H9 (cell line): ENCODE measurements around the gene CBX3. TPM values are rescaled to one million over a fixed set of nuclear protein-coding genes. Genes with fewer than 3 reads are reported as not detected.

Experiments
- DNase-seq: peaks from one replicate; pipeline ENCODE4 v3.0.0-alpha.2; 2017
- H2AFZ ChIP-seq: one replicate; pipeline ENCODE4 v1.6.1; 2013; ENCODE audit warnings: mild to moderate bottlenecking, low read length, control low read depth, moderate library complexity
- H2AK5ac ChIP-seq: 2 replicates; pipeline ENCODE4 v1.6.1; 2013; ENCODE audit warnings: low read length, control low read depth, mixed read lengths; ENCODE audit not compliant: insufficient read length
- H2BK120ac ChIP-seq: one replicate; pipeline ENCODE4 v1.6.1; 2013; ENCODE audit warnings: low read depth, mild to moderate bottlenecking, low read length, control low read depth, inconsistent platforms; ENCODE audit not compliant: poor library complexity, severe bottlenecking
- H2BK12ac ChIP-seq: 2 replicates; pipeline ENCODE4 v1.6.1; 2013; ENCODE audit warnings: low read length, control low read depth, mixed read lengths, low read depth; ENCODE audit not compliant: insufficient read length
- H2BK15ac ChIP-seq: 2 replicates; pipeline ENCODE4 v1.6.1; 2013; ENCODE audit warnings: low read depth, low read length, control low read depth
- H2BK20ac ChIP-seq: one replicate; pipeline ENCODE4 v1.6.1; 2013; ENCODE audit warnings: low read depth, mild to moderate bottlenecking, low read length, control low read depth, inconsistent platforms; ENCODE audit not compliant: poor library complexity, severe bottlenecking
- H2BK5ac ChIP-seq: 2 replicates; pipeline ENCODE4 v1.6.1; 2013; ENCODE audit warnings: low read length, control low read depth, mixed read lengths; ENCODE audit not compliant: insufficient read length
- H3K14ac ChIP-seq: 2 replicates; pipeline ENCODE4 v1.6.1; 2013; ENCODE audit warnings: low read length, control low read depth; ENCODE audit not compliant: insufficient read depth
- H3K18ac ChIP-seq: 2 replicates; pipeline ENCODE4 v1.6.1; 2013; ENCODE audit warnings: low read depth, mild to moderate bottlenecking, mixed read lengths, low read length, control low read depth; ENCODE audit not compliant: insufficient read length
- H3K23ac ChIP-seq: 2 replicates; pipeline ENCODE4 v1.6.1; 2013; ENCODE audit warnings: low read length, control low read depth, mixed read lengths, low read depth; ENCODE audit not compliant: insufficient read length
- H3K23me2 ChIP-seq: 2 replicates; pipeline ENCODE4 v1.6.1; 2013; ENCODE audit warnings: low read depth, mild to moderate bottlenecking, mixed read lengths, low read length, control low read depth; ENCODE audit not compliant: insufficient read length, poor library complexity, severe bottlenecking
- H3K27ac ChIP-seq: 2 replicates; pipeline ENCODE4 v1.5.1; 2013; ENCODE audit warnings: low read length, control low read depth, mixed read lengths, low read depth; ENCODE audit not compliant: insufficient read length
- H3K27me3 ChIP-seq: 2 replicates; pipeline ENCODE4 v1.6.1; 2013; ENCODE audit warnings: low read length, control low read depth, inconsistent platforms; ENCODE audit not compliant: insufficient read depth
- H3K4ac ChIP-seq: 2 replicates; pipeline ENCODE4 v1.6.1; 2013; ENCODE audit warnings: low read depth, mild to moderate bottlenecking, control low read depth, inconsistent platforms, low read length, moderate library complexity
- H3K4me1 ChIP-seq: 2 replicates; pipeline ENCODE4 v1.6.1; 2013; ENCODE audit warnings: low read length, control low read depth, inconsistent platforms; ENCODE audit not compliant: insufficient read depth
- H3K4me2 ChIP-seq: 2 replicates; pipeline ENCODE4 v1.6.1; 2013; ENCODE audit warnings: low read length, control low read depth, mixed read lengths; ENCODE audit not compliant: insufficient read length, insufficient read depth
- H3K56ac ChIP-seq: 2 replicates; pipeline ENCODE4 v1.6.1; 2013; ENCODE audit warnings: low read depth, mild to moderate bottlenecking, mixed read lengths, low read length, control low read depth; ENCODE audit not compliant: insufficient read length
- H3K79me1 ChIP-seq: 2 replicates; pipeline ENCODE4 v1.6.1; 2013; ENCODE audit warnings: low read depth, mild to moderate bottlenecking, moderate library complexity, low read length, control low read depth, inconsistent platforms; ENCODE audit not compliant: insufficient read depth, poor library complexity, severe bottlenecking
- H3K79me2 ChIP-seq: 2 replicates; pipeline ENCODE4 v1.6.1; 2013; ENCODE audit warnings: low read length, control low read depth, inconsistent platforms; ENCODE audit not compliant: insufficient read depth
- H3K9ac ChIP-seq: 2 replicates; pipeline ENCODE4 v1.6.1; 2013; ENCODE audit warnings: low read length, control low read depth, mixed read lengths; ENCODE audit not compliant: insufficient read length; ENCODE audit errors: extremely low read depth
- H3K9me3 ChIP-seq: one replicate; pipeline ENCODE4 v1.6.1; 2013; ENCODE audit warnings: low read depth, low read length, inconsistent platforms; ENCODE audit not compliant: control insufficient read depth
- H3T11ph ChIP-seq: one replicate; pipeline ENCODE4 v1.6.1; 2013; ENCODE audit warnings: mild to moderate bottlenecking, low read length, control low read depth, inconsistent platforms
- H4K20me1 ChIP-seq: one replicate; pipeline ENCODE4 v1.6.1; 2013; ENCODE audit not compliant: control insufficient read depth, insufficient read length, insufficient read depth
- H4K5ac ChIP-seq: 2 replicates; pipeline ENCODE4 v1.6.1; 2013; ENCODE audit warnings: low read depth, mild to moderate bottlenecking, mixed read lengths, low read length, control low read depth; ENCODE audit not compliant: insufficient read length
- H4K8ac ChIP-seq: replicated peaks from 2 replicates; pipeline ENCODE4 v1.6.1; 2013; ENCODE audit warnings: low read length, control low read depth, mixed read lengths, low read depth; ENCODE audit not compliant: insufficient read length
- H4K91ac ChIP-seq: 2 replicates; pipeline ENCODE4 v1.6.1; 2013; ENCODE audit warnings: low read depth, mild to moderate bottlenecking, moderate library complexity, mixed read lengths, low read length, control low read depth; ENCODE audit not compliant: insufficient read length
- H3K27ac Mint-ChIP-seq, 3 experiments: 2 replicates in 2 of 3; 3 replicates in 1 of 3; pipeline ENCODE4 v1.8.0; 2020 to 2021; ENCODE audit warnings: mixed read lengths in 3 of 3, mild to moderate bottlenecking in 1 of 3, moderate library complexity in 1 of 3
- H3K27me3 Mint-ChIP-seq: 2 replicates; pipeline ENCODE4 v1.8.0; 2021; ENCODE audit warnings: low read depth, mild to moderate bottlenecking, moderate library complexity, mixed read lengths
- H3K36me3 Mint-ChIP-seq, 3 experiments: 2 replicates in 2 of 3; 3 replicates in 1 of 3; pipeline ENCODE4 v1.8.0; 2020 to 2021; ENCODE audit warnings: low read depth in 3 of 3, mixed read lengths in 3 of 3; ENCODE audit not compliant: insufficient read depth in 1 of 3
- H3K4me1 Mint-ChIP-seq, 2 experiments: 2 replicates each; pipeline ENCODE4 v1.8.0; 2020; ENCODE audit warnings: mixed read lengths in 2 of 2
- H3K4me3 Mint-ChIP-seq, 2 experiments: 2 replicates in 1 of 2; 3 replicates in 1 of 2; pipeline ENCODE4 v1.8.0; 2020 to 2021; ENCODE audit warnings: mild to moderate bottlenecking in 2 of 2, mixed read lengths in 2 of 2, moderate library complexity in 1 of 2
- H3K9me3 Mint-ChIP-seq, 2 experiments: 2 replicates in 1 of 2; 3 replicates in 1 of 2; pipeline ENCODE4 v1.8.0; 2020; ENCODE audit warnings: mild to moderate bottlenecking in 2 of 2, mixed read lengths in 2 of 2, moderate library complexity in 1 of 2
- WGBS: extraction: QIAGEN DNeasy Blood & Tissue Kit; methylation state at CpG from one replicate; pipeline ENCODE4 v1.1.7; 2013; ENCODE audit warnings: missing lambda C conversion rate, low lambda C conversion rate, mixed read lengths; ENCODE audit not compliant: insufficient read length; ENCODE audit errors: extremely low coverage; 5-methylcytosine and 5-hydroxymethylcytosine counted together
- total RNA-seq: library from RNA; stranded (reverse); gene quantifications from 2 replicates; pipeline ENCODE4 v1.2.1, GENCODE V29; 2021
- TF ChIP-seq, protein P1 (sequence below): fragments of 200-600 bp; sonication (generic); conservative IDR thresholded peaks from 3 replicates; pipeline ENCODE4 v1.8.0; 2021; ENCODE audit warnings: antibody characterized with exemption, mild to moderate bottlenecking

Gene CBX3
- total RNA-seq, 1 experiment from 2014 or later, result 288 TPM

- Histone ChIP-seq H4K8ac (no peak overlapping the region), H2BK15ac (no peak overlapping the region), H3T11ph (no peak overlapping the region), H2BK20ac (no peak overlapping the region), H3K4me2 (no peak overlapping the region), H3K14ac (no peak overlapping the region), H3K79me2 (peaks cover 39% of the 10 kb centered on the region), H3K23me2 (no peaks in the 10 kb centered on the region), H3K9ac (no peak overlapping the region), H2BK5ac (no peak overlapping the region), H2AFZ (no peak overlapping the region), H3K27me3 (no peaks in the 10 kb centered on the region), H4K91ac (no peak overlapping the region), H2AK5ac (no peak overlapping the region), H2BK120ac (no peak overlapping the region), H3K9me3 (no peaks in the 10 kb centered on the region), H3K23ac (no peak overlapping the region), H2BK12ac (no peak overlapping the region), H4K5ac (no peak overlapping the region), H3K79me1 (peaks cover 14% of the 10 kb centered on the region), H3K56ac (no peak overlapping the region), H3K27ac (no peak overlapping the region), H3K18ac (no peak overlapping the region), H3K4ac (no peak overlapping the region), H3K4me1 (peaks cover 6% of the 10 kb centered on the region), H4K20me1 (no peaks in the 10 kb centered on the region)
- Mint-ChIP-seq H3K27ac (no peak overlapping the region), H3K27me3 (no peaks in the 10 kb centered on the region), H3K36me3 (peaks cover 32 to 69% (median 37%) of the 10 kb centered on the region in 3 experiments), H3K9me3 (peaks cover 4 to 38% of the 10 kb centered on the region in 2 experiments), H3K4me3 (no peak overlapping the region), H3K4me1 (peaks cover 8 to 14% of the 10 kb centered on the region in 2 experiments)
- TF ChIP-seq, protein P1, sequence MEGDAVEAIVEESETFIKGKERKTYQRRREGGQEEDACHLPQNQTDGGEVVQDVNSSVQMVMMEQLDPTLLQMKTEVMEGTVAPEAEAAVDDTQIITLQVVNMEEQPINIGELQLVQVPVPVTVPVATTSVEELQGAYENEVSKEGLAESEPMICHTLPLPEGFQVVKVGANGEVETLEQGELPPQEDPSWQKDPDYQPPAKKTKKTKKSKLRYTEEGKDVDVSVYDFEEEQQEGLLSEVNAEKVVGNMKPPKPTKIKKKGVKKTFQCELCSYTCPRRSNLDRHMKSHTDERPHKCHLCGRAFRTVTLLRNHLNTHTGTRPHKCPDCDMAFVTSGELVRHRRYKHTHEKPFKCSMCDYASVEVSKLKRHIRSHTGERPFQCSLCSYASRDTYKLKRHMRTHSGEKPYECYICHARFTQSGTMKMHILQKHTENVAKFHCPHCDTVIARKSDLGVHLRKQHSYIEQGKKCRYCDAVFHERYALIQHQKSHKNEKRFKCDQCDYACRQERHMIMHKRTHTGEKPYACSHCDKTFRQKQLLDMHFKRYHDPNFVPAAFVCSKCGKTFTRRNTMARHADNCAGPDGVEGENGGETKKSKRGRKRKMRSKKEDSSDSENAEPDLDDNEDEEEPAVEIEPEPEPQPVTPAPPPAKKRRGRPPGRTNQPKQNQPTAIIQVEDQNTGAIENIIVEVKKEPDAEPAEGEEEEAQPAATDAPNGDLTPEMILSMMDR, result no peak
- DNase-seq, result no peak
- no CpG with 5 or more reads among the region's 2 CpGs for WGBS
These were observed 29.9 kb upstream of the CBX3 start for GRCh38 chr7:26171601-26172000.
